Mucosa of descending colon (tissue), 3 donors: ENCODE data around the gene CCT4. TPM values are rescaled to one million over a fixed set of nuclear protein-coding genes. Genes with fewer than 3 reads are reported as not detected.

Experiments used
- ATAC-seq: fragments of 200-7000 bp; cut with Tn5 transposase; one replicate; pipeline ENCODE4 v1.9.1; 2020; ENCODE audit warnings: mild to moderate bottlenecking, moderate library complexity
- DNase-seq, 3 donors: peaks; one replicate each; pipeline ENCODE4 v3.0.0-alpha.2; 2020
- H3K36me3 ChIP-seq: fragments of 200-600 bp; one replicate; pipeline ENCODE4 v1.8.0; 2021; ENCODE audit warnings: low read depth, mild to moderate bottlenecking
- H3K4me1 ChIP-seq: fragments of 200-600 bp; one replicate; pipeline ENCODE4 v1.8.0; 2021; ENCODE audit warnings: low read depth, mild to moderate bottlenecking
- H3K4me3 ChIP-seq: fragments of 200-600 bp; one replicate; pipeline ENCODE4 v1.8.0; 2021; ENCODE audit warnings: mild to moderate bottlenecking
- H3K9me3 ChIP-seq: fragments of 200-600 bp; one replicate; pipeline ENCODE4 v1.8.0; 2021; ENCODE audit warnings: mild to moderate bottlenecking
- intact Hi-C, 2 donors: fragments of 100-400 bp; cut with DNase I in 1 of 2; cut with micrococcal nuclease in 1 of 2; formaldehyde crosslinking; loops; one replicate each; pipeline versions ENCODE4 v1.11.0 to v1.11.1; 2022; cut with DNase I, micrococcal nuclease
- total RNA-seq, 3 donors: library from RNA; stranded (reverse); fragmentation: NEBNext Ultra II Directional in 2 of 3; extraction: Animal tissue kit (Norgen Biotek cat#: 25700) in 2 of 3; gene quantifications; one replicate each; pipeline versions ENCODE4 v1.2.1 to v1.2.4, GENCODE V29; 2021 to 2023
- TF ChIP-seq, protein P1 (sequence below): fragments of 200-600 bp; IDR thresholded peaks from one replicate; pipeline ENCODE4 v1.8.0; 2022; ENCODE audit warnings: antibody characterized with exemption, mild to moderate bottlenecking
- donor health status: DM: no; HTN: no; CAD: no; lungs with moderate emphysema.
- donor health status: DM: no; HTN: no; CAD: no.
- donor health status: DM: no; HTN: yes; CAD: no.

Gene CCT4
- total RNA-seq, 3 donors from 2014 or later: 65.7 to 104 (median 80.4) TPM

DNA sequence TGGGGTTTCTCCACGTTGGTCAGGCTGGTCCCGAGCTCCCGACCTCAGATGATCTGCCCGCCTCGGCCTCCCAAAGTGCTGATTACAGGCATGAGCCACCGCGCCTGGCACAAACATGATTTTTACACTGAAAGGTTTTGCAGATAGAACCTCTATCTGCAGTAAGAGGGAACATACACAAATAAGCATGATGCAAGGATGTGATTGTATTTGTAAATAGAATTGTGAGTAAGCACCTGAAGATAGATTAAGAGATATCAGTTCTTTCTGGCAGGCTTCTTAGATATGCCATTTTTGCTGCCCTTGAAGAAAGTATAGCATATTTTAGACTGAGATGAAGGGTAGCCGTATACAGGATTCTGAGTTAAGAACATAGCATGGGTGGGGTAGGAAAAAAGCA is 20.7 kb upstream of the CCT4 start:
- H3K4me1 ChIP-seq: peaks cover 14% of the 10 kb centered on the region
- no peak for ATAC-seq
- DNase-seq: no peak
- TF ChIP-seq, protein P1, sequence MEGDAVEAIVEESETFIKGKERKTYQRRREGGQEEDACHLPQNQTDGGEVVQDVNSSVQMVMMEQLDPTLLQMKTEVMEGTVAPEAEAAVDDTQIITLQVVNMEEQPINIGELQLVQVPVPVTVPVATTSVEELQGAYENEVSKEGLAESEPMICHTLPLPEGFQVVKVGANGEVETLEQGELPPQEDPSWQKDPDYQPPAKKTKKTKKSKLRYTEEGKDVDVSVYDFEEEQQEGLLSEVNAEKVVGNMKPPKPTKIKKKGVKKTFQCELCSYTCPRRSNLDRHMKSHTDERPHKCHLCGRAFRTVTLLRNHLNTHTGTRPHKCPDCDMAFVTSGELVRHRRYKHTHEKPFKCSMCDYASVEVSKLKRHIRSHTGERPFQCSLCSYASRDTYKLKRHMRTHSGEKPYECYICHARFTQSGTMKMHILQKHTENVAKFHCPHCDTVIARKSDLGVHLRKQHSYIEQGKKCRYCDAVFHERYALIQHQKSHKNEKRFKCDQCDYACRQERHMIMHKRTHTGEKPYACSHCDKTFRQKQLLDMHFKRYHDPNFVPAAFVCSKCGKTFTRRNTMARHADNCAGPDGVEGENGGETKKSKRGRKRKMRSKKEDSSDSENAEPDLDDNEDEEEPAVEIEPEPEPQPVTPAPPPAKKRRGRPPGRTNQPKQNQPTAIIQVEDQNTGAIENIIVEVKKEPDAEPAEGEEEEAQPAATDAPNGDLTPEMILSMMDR: no peak
- no peaks in the 10 kb centered on the region for H3K36me3 ChIP-seq
- no peak overlapping the region for H3K4me3 ChIP-seq
- H3K9me3 ChIP-seq: no peaks in the 10 kb centered on the region
- intact Hi-C loops: no loop called here

DNA sequence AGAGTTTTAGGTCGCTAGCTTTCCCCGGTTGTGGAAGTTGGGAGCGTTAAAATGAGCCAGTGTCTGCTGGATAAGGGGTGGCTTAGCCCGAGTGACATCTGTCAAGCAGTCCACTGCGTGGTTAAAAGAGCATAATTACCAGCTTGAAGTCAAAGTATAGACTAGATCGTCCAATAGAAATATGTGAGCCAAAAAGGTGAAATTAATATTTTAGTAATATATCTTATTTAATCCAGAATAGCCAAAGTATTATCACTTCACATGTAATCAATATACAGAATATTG is 17.7 kb upstream of the CCT4 start:
- intact Hi-C loops: no loop called here
- ATAC-seq: peak; percentile 17
- DNase-seq: no peak
- H3K4me1 ChIP-seq: peaks cover 14% of the 10 kb centered on the region
- H3K4me3 ChIP-seq: peak overlapping the region; percentile 39
- no peaks in the 10 kb centered on the region for H3K9me3 ChIP-seq
- no peaks in the 10 kb centered on the region for H3K36me3 ChIP-seq
- TF ChIP-seq, protein P1: no peak

DNA sequence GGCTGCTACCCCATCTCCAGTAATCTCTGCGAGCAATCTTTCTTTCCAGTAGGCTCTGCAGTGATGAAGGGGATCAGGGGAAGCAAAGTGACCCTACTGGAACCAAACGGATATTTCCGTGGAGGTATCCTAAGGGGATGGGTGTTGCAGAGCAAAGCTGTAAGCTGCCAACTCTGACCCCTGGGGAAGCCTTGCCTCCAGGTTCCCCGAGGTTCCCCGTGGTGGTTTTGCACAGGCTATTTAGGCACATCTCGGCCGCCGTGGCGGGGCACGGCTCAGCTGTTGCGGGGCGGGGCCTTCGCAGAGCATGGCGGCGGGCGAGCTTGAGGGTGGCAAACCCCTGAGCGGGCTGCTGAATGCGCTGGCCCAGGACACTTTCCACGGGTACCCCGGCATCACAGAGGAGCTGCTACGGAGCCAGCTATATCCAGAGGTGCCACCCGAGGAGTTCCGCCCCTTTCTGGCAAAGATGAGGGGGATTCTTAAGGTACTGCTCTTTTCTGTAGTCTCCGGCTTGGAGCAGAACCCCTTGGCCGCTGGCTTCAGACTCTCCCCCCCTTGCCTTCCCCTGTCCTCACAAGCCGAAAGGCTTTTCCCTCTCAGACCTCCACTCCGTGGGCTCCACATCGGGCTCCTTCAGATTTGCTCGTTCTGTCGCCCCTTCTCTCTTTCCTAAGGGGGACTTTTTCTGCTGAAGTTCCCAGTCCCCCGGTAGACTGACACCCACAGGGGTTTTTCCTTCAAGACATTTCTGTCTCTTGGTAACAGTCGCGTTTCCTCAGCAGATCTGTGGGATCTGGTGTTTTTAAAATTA is 17.1 kb upstream of the CCT4 start, which contains the start of gene COMMD1:
Gene COMMD1 (plus strand): TSS at position 303 of the 814 bp plus-strand sequence. CDS start 5 bp downstream, at position 308.
- intact Hi-C loops: no loop called here
- TF ChIP-seq, protein P1: no peak
- Histone ChIP-seq H3K4me1 (peaks cover 13% of the 10 kb centered on the region), H3K36me3 (no peaks in the 10 kb centered on the region), H3K4me3 (peak within 1 kb of the TSS; percentile 39), H3K9me3 (no peaks in the 10 kb centered on the region)
- DNase-seq (peak; percentile 87 to 90 (median 89)), ATAC-seq (peak; percentile 100)

DNA sequence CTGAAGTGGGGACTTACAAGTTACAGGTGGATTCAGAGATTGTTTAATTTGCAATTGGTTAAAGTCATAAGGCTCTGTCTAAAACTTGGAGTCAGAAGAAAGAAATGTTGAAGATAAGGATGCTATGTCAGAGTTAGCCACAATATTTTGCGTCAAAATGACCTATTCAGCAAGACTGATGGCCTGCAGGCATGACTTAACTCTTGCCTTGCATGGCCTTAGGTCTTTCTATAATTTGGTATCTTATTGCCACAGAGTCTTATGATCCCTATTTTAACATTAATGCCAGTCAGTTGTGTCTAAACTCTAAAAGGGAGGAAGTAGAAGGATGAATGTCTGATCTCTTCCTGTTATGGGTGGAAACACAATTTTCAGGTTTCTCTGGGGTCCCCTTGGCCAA is 11.8 kb upstream of the CCT4 start:
- TF ChIP-seq, protein P1: no peak
- Histone ChIP-seq H3K4me3 (no peak overlapping the region), H3K9me3 (no peaks in the 10 kb centered on the region), H3K4me1 (peaks cover 5% of the 10 kb centered on the region), H3K36me3 (no peaks in the 10 kb centered on the region)
- ATAC-seq: no peak
- no peak for DNase-seq
- intact Hi-C loops: no loop called here

DNA sequence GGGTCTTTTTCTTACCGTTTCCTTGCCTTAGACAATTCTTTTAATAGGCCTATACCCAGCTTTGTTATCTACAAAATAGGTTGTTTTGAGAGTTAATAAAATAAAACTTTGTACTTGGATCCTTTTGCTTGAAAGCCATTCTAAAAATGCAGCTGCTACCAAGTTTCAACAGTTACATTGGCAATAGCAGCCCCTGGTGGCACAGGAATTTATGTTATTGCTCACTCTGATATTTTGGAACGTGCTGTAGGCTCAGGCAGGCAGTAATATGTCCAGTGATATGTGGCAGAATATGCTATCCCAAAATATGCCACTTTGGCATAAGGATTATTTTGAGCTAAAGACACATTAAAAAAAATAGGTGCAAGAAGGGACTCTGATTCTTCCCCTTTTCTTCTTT is 10.4 kb upstream of the CCT4 start:
- Histone ChIP-seq H3K9me3 (no peaks in the 10 kb centered on the region), H3K36me3 (no peaks in the 10 kb centered on the region), H3K4me3 (no peak overlapping the region), H3K4me1 (no peaks in the 10 kb centered on the region)
- intact Hi-C loops: no loop called here
- no peak for ATAC-seq
- peak in 1 of 3 donors; percentile 17 for DNase-seq
- TF ChIP-seq, protein P1: no peak
